Uterus (tissue), 4 donors: ENCODE measurements around the gene TRIM34. TPM values are rescaled to one million over a fixed set of nuclear protein-coding genes. Genes with fewer than 3 reads are reported as not detected.

Experiments used
- DNase-seq, 2 donors: peaks; one replicate each; pipeline ENCODE4 v3.0.0-alpha.2; 2019 to 2020
- H3K27ac ChIP-seq, 2 donors: fragments of 200-600 bp; sonication (generic); 1 replicate in 1 of 2; 2 replicates in 1 of 2; pipeline ENCODE4 v1.5.1; 2016 to 2018
- H3K27me3 ChIP-seq, 2 donors: fragments of 200-600 bp; sonication (generic); one replicate each; pipeline ENCODE4 v1.5.1; 2018 to 2019; ENCODE audit warnings: control low read depth in 1 of 2
- H3K36me3 ChIP-seq, 2 donors: fragments of 200-600 bp; sonication (generic); one replicate each; pipeline ENCODE4 v1.5.1; 2019; ENCODE audit warnings: control low read depth in 1 of 2
- H3K4me1 ChIP-seq, 2 donors: fragments of 200-600 bp; sonication (generic); one replicate each; pipeline ENCODE4 v1.5.1; 2018 to 2019; ENCODE audit warnings: control low read depth in 1 of 2
- H3K4me3 ChIP-seq, 2 donors: fragments of 200-600 bp; sonication (generic); 1 replicate in 1 of 2; 2 replicates in 1 of 2; pipeline ENCODE4 v1.5.1; 2018 to 2019; ENCODE audit warnings: mild to moderate bottlenecking in 1 of 2
- H3K9me3 ChIP-seq, 2 donors: fragments of 200-600 bp; sonication (generic); one replicate each; pipeline ENCODE4 v1.5.1; 2019; ENCODE audit warnings: control low read depth in 1 of 2
- CTCF ChIP-seq, 4 experiments: fragments of 200-600 bp in 2 of 4; fragments of 450-650 bp in 2 of 4; sonication (generic) in 2 of 4; IDR thresholded peaks; one replicate each; pipeline ENCODE4 v1.5.1; 2016 to 2019; ENCODE audit warnings: antibody characterized with exemption in 4 of 4, mild to moderate bottlenecking in 2 of 4, moderate library complexity in 1 of 4
- POLR2A ChIP-seq, 2 donors: fragments of 450-650 bp; IDR thresholded peaks; one replicate each; pipeline ENCODE4 v1.6.1; 2016; ENCODE audit warnings: antibody characterized with exemption in 2 of 2, mild to moderate bottlenecking in 1 of 2, moderate library complexity in 1 of 2
- intact Hi-C: fragments of 100-400 bp; cut with DNase I; formaldehyde crosslinking; loops from one replicate; pipeline ENCODE4 v1.15.1; 2023; ENCODE audit warnings: low total_unique reads
- total RNA-seq, 4 donors: library from RNA; depleted of rRNA in 3 of 4; stranded (reverse); fragments of >200 nt in 3 of 4; gene quantifications; one replicate each; pipeline versions ENCODE4 v1.1.0 to v1.2.4, GENCODE V29; 2014 to 2023
- donor health status: DM: yes; HTN: yes; CAD: no.

TRIM34 gene
- total RNA-seq, 4 donors from 2014 or later: 1.5 to 12.2 (median 6.0) TPM

DNA sequence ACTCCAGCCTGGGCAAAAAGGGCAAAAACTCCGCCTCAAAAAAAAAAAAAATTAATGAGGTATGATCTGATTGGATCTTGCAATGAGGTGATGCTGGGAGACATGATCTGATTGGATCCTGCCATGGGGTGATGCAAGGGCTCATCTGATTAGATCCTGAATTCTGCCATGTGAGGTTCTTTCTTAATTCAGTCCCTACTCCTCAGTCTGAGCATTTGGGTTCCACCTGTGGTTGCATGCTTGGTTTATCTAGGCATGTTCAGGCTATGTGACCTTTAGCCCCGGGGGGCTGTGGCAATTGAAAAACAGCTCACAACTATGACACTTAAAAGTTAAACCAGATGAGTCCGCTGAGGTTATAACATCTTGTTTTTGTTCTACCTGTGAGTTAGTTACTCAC lies 33.2 kb upstream of the TRIM34 start:
- H3K4me3 ChIP-seq: no peak overlapping the region
- no peaks in the 10 kb centered on the region for H3K4me1 ChIP-seq
- intact Hi-C loops: no loop called here
- no peak for DNase-seq
- TF ChIP-seq POLR2A (IDR thresholded peaks at IDR 0.05): no peak
- TF ChIP-seq CTCF (IDR thresholded peaks at IDR 0.05): no peak
- no peaks in the 10 kb centered on the region for H3K36me3 ChIP-seq
- no peaks in the 10 kb centered on the region for H3K9me3 ChIP-seq
- no peak overlapping the region for H3K27ac ChIP-seq
- no peaks in the 10 kb centered on the region for H3K27me3 ChIP-seq

- Histone ChIP-seq H3K4me3 (no peak overlapping the region), H3K27me3 (no peaks in the 10 kb centered on the region), H3K9me3 (no peaks in the 10 kb centered on the region), H3K27ac (no peak overlapping the region), H3K4me1 (peaks cover 0 to 2% of the 10 kb centered on the region in 2 donors), H3K36me3 (no peaks in the 10 kb centered on the region)
- DNase-seq: no peak
- intact Hi-C loops: no loop called here
- TF ChIP-seq POLR2A (IDR thresholded peaks at IDR 0.05): no peak
- TF ChIP-seq CTCF (IDR thresholded peaks at IDR 0.05): no peak
Measured at GRCh38 chr11:5592615-5593014, 32.2 kb upstream of the TRIM34 start.

GRCh38 chr11:5593146-5593545 lies 31.7 kb upstream of the TRIM34 start:
- TF ChIP-seq CTCF (IDR thresholded peaks at IDR 0.05) (no peak), POLR2A (IDR thresholded peaks at IDR 0.05) (no peak)
- intact Hi-C loops: no loop called here

DNA sequence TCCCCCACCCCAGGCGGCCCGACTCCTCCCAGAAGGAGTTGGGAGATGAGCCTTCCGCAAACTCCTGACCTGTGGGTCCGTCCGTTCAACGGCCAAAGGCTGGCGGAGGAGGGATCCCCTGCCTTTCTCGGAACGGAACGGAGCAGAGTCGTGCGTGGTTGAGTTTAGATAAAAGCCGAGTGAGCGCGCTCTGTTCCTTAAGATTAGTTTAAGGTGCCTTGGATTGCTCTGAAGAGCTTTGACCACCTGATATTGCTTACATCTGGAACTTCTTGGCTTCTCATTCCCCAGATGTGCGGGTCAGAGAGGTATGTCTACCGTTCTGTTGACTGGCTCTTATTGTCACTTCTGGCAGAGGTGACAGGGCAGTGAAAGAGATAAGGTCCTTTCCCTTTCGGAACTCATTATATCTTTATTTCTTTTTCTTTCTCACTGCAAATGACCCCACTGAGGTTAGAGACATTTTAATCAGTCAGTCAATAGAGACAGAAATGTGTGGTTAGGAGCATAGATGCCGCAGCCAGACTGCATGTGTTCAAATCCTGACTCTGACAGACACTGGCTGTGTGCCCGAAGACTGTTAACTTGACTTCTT lies 28.1 kb upstream of the TRIM34 start, which contains the start of gene TRIM6:
Gene TRIM6, plus strand, starts transcription at position 31 of the 595 bp plus-strand sequence. Its CDS starts 261 bp downstream, at position 292.
- no peaks in the 10 kb centered on the region for H3K36me3 ChIP-seq

More at GRCh38 chr11:5593146-5593545, 31.7 kb upstream of the TRIM34 start:
- no peaks in the 10 kb centered on the region for H3K36me3 ChIP-seq
- DNase-seq: no peak
- H3K4me3 ChIP-seq: no peak overlapping the region
- H3K4me1 ChIP-seq: peaks cover 0 to 6% of the 10 kb centered on the region in 2 donors
- peak overlapping the region in 1 of 2 donors; percentile 20 for H3K27ac ChIP-seq
- no peaks in the 10 kb centered on the region for H3K27me3 ChIP-seq
- no peaks in the 10 kb centered on the region for H3K9me3 ChIP-seq

More for the DNA sequence above, 28.1 kb upstream of the TRIM34 start, which contains the start of gene TRIM6:
- no peaks in the 10 kb centered on the region for H3K27me3 ChIP-seq
- peak within 1 kb of the TSS; percentile 81 to 84 for H3K27ac ChIP-seq
- intact Hi-C loops: no loop called here
- peaks cover 0 to 6% of the 10 kb centered on the region in 2 donors for H3K4me1 ChIP-seq
- TF ChIP-seq POLR2A (IDR thresholded peaks at IDR 0.05): no peak
- TF ChIP-seq CTCF (IDR thresholded peaks at IDR 0.05): no peak
- no peaks in the 10 kb centered on the region for H3K9me3 ChIP-seq
- H3K4me3 ChIP-seq: peak within 1 kb of the TSS; percentile 40 to 47
- peak; percentile 59 to 62 for DNase-seq
